Stimulated activated memory B cell treated with anti-CD40 and anti-IgM and Interleukin-4, amounts not matched to agents 10 μg/mL and 1 μg/mL and 100 μg/mL, for 72 hours (primary cell): ENCODE results near the gene FBXL4.

ENCODE experiments used
- ATAC-seq: fragments of 150-1000 bp; cut with Tn5 transposase; 2 replicates; pipeline ENCODE4 v1.10.0; 2021
- H3K27ac Mint-ChIP-seq: one replicate; pipeline ENCODE4 v1.8.0; 2022; ENCODE audit warnings: mild to moderate bottlenecking, mixed read lengths
- H3K27me3 Mint-ChIP-seq: one replicate; pipeline ENCODE4 v1.8.0; 2022; ENCODE audit warnings: mixed read lengths
- H3K36me3 Mint-ChIP-seq: one replicate; pipeline ENCODE4 v1.8.0; 2022; ENCODE audit warnings: mixed read lengths
- H3K4me1 Mint-ChIP-seq: one replicate; pipeline ENCODE4 v1.8.0; 2022; ENCODE audit warnings: mixed read lengths
- H3K4me3 Mint-ChIP-seq: one replicate; pipeline ENCODE4 v1.8.0; 2022; ENCODE audit warnings: mild to moderate bottlenecking, moderate library complexity, mixed read lengths
- H3K9me3 Mint-ChIP-seq: one replicate; pipeline ENCODE4 v1.8.0; 2022; ENCODE audit warnings: mixed read lengths

Gene FBXL4

DNA sequence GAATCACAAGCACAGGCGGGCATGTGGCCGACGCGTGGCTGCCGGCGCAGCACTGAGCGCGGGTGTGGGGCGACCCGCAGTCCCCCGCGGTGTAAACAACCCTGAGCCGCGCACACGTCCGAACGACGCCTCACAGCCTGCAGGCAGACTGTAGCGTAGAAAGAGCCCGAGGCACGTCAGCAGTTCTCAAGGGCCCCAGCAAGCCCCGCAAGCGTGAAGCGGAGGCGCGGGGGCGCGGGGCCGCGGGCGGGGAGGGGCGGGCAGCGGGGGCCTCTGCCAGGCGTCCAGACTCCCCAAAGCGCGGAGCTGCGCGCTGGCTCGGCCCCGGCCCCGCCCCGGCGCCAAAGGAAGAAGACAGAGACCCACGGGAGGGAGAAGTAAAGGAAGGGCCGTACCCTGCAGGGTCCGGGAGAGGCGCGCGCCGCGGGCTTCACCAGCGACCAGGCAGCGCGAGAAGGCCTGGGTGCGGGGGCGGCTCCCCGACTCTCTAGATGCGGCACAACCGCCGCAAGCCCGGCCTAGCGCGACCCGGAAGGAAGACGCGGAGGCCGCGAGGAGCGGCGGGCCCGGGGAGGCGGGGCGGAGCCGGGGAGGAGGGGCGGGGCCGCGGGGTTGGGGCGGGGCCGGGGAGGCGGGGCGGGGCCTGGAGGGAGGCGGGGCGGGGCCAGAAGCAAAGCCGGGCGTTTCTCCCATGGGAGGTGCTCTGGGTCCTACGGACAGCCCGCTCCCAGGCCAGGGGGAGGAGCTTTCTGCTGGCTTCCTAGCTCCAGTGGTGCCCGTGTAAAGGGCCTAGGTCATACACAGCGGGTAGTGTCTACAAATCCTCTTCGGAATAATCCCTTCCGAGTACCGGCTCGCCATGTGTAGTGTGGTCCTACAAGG, at the start of gene FBXL4:
Gene FBXL4, minus strand, starts transcription at position 536 of the 882 bp plus-strand sequence. CDS start 20,958 bp downstream, outside the sequence.
- H3K4me1 Mint-ChIP-seq, result peaks cover 23% of the 10 kb centered on the region
- peaks cover 5% of the 10 kb centered on the region for H3K9me3 Mint-ChIP-seq
- no peaks in the 10 kb centered on the region for H3K27me3 Mint-ChIP-seq
- ATAC-seq, result peak; percentile 93
- peaks cover under 1% of the 10 kb centered on the region for H3K36me3 Mint-ChIP-seq
- H3K4me3 Mint-ChIP-seq, result peak within 1 kb of the TSS; percentile 97
- peak within 1 kb of the TSS; percentile 96 for H3K27ac Mint-ChIP-seq

DNA sequence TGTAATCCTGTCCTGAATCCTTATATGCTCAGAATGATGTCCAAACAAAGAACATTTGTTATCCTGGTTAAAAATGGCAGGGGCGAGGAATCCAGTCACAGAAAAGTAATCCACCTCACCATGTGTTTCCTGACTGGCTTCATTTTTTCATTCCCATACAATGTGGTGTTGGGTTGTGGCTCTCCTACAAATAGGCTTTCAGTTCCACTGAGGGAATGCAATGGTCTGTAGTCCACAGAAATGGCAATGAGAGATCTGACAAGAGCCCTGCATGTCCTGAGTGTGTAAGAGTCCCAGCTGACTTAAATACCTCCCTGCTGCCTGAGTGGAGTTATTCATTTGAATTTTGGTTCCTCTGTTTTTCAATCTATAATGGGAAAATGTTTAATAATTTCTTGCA, 47.4 kb upstream of the FBXL4 start:
- Mint-ChIP-seq H3K9me3 (peaks cover 2% of the 10 kb centered on the region), H3K36me3 (no peaks in the 10 kb centered on the region), H3K4me3 (no peak overlapping the region), H3K27me3 (no peaks in the 10 kb centered on the region), H3K4me1 (no peaks in the 10 kb centered on the region), H3K27ac (no peak overlapping the region)
- ATAC-seq, result no peak

DNA sequence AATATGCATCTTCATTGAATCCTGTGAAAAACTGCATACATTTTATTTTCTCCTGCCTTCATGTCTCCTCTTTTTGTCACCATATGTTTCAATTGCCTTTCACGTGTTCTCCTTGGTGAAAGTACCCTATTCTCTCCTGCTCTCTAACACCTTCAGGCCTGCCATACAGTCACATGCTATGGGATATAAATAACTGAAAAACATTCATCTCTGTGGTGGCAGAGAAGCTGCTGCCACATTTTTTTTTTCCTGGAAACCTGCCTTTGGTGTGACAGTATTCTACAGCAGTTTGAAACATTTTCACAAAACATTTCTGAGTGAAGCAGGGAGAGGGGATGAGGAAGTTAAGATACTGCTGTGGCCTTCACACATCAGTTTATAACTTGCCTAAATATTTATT, 44.8 kb upstream of the FBXL4 start:
- H3K36me3 Mint-ChIP-seq, result no peaks in the 10 kb centered on the region
- H3K4me1 Mint-ChIP-seq, result no peaks in the 10 kb centered on the region
- no peak for ATAC-seq
- no peak overlapping the region for H3K4me3 Mint-ChIP-seq
- peaks cover 2% of the 10 kb centered on the region for H3K9me3 Mint-ChIP-seq
- no peak overlapping the region for H3K27ac Mint-ChIP-seq
- no peaks in the 10 kb centered on the region for H3K27me3 Mint-ChIP-seq

DNA sequence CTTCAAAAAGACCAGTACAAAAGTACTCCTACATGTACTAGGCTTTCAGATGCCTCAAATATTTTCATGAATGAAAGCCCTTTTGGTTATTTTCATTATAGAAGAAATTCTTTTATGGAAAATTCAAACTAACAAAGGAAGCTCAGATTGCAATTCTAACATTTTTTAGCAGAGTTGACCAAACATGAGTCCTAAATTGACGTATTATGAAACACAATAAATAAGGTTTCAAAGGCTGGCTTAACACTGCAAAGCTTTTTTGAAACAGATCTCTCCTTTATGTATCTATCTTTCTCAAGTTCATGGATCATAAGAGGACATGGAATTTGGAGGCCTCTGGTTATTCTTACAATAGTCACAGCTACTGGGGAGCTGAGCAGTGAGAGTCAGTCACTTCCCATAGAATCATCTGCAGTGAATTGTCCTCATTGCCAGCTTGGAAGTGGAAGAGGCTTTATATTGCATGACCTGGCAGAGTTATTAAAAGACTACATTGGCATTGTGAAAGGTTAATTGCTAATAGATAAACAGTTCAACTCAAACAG, 38.4 kb upstream of the FBXL4 start:
- Mint-ChIP-seq H3K27ac (no peak overlapping the region), H3K27me3 (peaks cover 9% of the 10 kb centered on the region), H3K9me3 (no peaks in the 10 kb centered on the region), H3K36me3 (no peaks in the 10 kb centered on the region), H3K4me3 (no peak overlapping the region), H3K4me1 (no peaks in the 10 kb centered on the region)
- no peak for ATAC-seq

DNA sequence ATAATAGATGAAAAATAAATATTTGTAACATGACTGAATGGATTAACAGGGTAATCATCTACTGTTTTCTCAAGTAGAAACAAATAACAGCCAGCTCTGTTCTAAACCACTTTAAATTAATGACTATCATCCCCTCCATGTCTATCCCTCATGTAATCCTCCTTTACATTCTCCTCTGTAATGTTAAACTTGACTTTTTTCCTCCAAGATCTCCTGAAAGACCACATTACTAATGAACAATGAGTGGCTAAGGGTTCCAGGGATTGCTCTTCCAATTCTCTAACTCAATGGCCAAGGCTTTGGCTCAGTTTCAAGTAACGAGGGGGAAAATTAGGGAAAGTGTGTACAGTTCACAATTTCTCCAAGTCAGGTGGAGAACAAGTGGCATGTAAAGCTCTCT, 37.6 kb upstream of the FBXL4 start:
- Mint-ChIP-seq H3K27ac (no peak overlapping the region), H3K4me3 (no peak overlapping the region), H3K36me3 (no peaks in the 10 kb centered on the region), H3K4me1 (no peaks in the 10 kb centered on the region), H3K27me3 (peaks cover 9% of the 10 kb centered on the region), H3K9me3 (no peaks in the 10 kb centered on the region)
- no peak for ATAC-seq

DNA sequence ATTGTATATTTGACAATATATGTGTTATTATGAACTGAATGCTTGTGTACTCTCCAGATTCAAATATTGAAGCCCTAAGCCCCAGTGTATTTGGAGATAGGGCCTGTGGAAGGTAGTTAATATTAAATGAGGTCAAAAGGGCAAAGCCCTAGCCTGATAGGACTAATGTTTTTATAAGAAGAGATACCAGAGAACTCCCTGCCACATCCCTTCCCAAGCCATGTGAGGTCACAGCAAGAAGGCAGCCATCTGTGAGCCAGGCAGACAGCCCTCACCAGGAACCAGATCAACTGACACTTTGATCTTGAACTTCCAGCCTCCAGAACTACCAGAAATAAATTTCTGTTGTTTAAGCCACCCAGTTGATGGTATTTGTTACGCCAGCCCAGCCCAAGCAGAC, 36.4 kb upstream of the FBXL4 start:
- Mint-ChIP-seq H3K4me3 (no peak overlapping the region), H3K9me3 (no peaks in the 10 kb centered on the region), H3K36me3 (no peaks in the 10 kb centered on the region), H3K4me1 (no peaks in the 10 kb centered on the region), H3K27ac (no peak overlapping the region), H3K27me3 (peaks cover 9% of the 10 kb centered on the region)
- no peak for ATAC-seq

DNA sequence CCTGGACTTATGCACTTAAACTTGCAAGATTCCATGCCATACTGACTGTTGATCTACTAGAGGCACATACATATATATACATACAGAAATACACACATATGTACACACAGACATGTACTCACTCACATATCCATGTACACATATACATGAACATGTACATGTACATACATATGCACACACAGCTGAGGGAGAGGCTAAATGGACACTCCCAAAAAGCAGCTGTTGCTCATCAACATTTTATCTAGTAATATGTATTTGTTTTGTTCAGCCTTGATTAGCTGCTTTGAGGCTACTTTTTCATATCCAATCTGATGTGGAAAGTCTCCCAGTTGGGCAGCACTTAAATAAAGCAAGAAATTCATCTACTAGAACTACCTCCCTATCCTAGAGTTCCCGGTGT, 33.7 kb upstream of the FBXL4 start:
- Mint-ChIP-seq H3K4me1 (no peaks in the 10 kb centered on the region), H3K36me3 (no peaks in the 10 kb centered on the region), H3K27me3 (peaks cover 9% of the 10 kb centered on the region), H3K27ac (no peak overlapping the region), H3K9me3 (no peaks in the 10 kb centered on the region), H3K4me3 (no peak overlapping the region)
- ATAC-seq, result no peak

DNA sequence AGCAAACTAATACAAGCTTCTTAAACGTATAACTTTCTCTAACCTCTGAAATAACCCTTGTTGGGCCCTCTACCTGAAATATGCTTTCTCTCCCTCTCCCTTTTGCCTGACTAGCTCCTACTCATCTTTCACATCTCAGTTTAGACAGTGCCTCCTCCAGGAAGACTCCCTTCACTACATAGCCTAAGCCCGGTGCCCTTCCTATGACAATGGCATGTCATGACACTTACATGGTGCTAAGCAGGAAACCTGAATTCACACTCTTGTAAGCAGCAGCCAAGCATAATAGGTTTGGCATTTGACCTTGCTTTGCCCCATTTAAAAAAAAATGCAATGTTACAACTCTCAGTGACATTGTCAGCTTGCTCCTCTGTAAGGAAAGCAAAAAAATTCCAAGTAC, 33.1 kb upstream of the FBXL4 start:
- no peaks in the 10 kb centered on the region for H3K9me3 Mint-ChIP-seq
- no peak overlapping the region for H3K27ac Mint-ChIP-seq
- peaks cover 7% of the 10 kb centered on the region for H3K27me3 Mint-ChIP-seq
- H3K4me3 Mint-ChIP-seq, result no peak overlapping the region
- ATAC-seq, result peak; percentile 43
- H3K4me1 Mint-ChIP-seq, result no peaks in the 10 kb centered on the region
- H3K36me3 Mint-ChIP-seq, result no peaks in the 10 kb centered on the region

DNA sequence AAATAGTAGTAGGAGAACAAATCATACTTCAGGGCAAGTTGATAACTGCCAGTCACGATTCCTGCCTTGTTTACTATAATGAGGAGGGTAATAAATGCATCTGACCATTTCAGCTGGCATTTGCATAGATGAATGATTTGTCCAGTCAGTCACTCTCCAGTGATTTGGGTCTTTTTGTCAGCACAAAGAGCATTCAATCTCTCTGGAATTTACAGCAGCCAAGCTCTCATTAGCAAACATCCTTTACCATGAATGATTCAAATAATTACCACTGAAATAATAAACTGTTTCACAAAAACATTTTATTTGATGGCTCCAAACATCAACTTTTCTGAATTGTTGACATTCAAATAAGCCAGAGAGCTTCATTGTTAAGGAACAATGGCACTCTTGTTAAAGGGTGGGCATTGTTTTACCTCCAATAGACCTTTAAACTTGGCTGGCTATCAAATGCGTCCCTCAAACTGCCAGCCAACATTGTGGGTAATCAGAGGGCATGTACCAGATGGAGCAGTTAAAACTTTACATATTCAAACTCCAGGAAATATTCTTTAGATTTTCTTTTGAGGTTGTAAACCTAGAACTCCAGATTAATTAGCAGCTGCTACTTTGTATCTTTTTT, 30.0 kb upstream of the FBXL4 start:
- no peak overlapping the region for H3K4me3 Mint-ChIP-seq
- no peaks in the 10 kb centered on the region for H3K9me3 Mint-ChIP-seq
- peaks cover 6% of the 10 kb centered on the region for H3K4me1 Mint-ChIP-seq
- H3K36me3 Mint-ChIP-seq, result no peaks in the 10 kb centered on the region
- H3K27ac Mint-ChIP-seq, result no peak overlapping the region
- H3K27me3 Mint-ChIP-seq, result no peaks in the 10 kb centered on the region
- ATAC-seq, result no peak

DNA sequence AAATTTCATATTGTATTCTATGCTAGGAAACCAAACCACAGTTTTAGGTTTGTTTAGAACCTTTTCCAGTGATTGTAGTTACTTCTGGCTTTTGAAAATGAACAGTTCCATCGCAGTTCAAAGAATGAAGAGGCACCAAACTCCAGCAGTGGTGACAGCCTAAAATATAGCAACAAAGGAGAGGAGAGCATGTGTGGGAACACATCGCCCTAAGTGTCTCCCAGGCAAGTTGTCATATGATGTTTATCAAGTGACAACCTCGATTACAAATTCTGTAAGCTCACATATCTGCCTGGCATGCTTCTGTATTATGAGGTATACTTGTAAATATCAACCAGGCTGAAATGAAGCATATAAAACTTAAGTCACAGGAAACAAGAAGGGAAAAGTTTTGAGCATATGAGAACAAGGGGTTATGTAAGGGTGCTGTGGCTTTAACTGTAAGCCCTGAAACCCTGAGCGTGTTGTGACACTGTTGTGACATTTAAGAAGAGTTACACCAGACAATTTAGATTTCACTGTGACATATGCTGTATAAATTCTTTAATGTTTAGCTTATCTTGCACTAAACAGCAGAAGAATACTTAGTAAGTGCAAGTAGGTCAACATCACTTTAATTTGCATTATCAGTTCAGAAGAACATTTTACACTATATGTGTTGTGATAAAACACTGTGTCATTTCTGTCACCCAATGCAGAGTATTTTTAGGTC, 29.1 kb upstream of the FBXL4 start:
- ATAC-seq, result no peak
- H3K36me3 Mint-ChIP-seq, result no peaks in the 10 kb centered on the region
- no peak overlapping the region for H3K4me3 Mint-ChIP-seq
- no peaks in the 10 kb centered on the region for H3K27me3 Mint-ChIP-seq
- H3K27ac Mint-ChIP-seq, result no peak overlapping the region
- H3K4me1 Mint-ChIP-seq, result peaks cover 6% of the 10 kb centered on the region
- no peaks in the 10 kb centered on the region for H3K9me3 Mint-ChIP-seq

DNA sequence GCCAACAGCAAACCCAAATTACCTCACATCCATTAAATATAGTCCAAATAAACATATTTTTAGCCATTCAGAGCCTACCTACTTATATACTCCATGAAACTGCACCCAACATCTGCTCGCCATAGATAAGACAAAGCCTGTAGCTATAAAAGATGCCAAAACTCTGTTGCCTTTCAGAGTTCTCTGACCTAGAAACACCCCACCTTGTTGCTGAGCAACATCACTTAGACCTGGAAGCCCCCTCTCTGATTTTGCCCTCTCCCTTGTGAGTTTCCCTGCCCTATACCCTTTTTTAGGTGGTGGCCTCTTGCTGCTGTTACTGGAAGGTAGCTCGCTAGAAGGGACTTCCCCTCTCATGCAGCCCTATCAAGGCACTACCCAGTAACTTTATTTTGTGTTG, 27.7 kb upstream of the FBXL4 start:
- H3K4me3 Mint-ChIP-seq, result no peak overlapping the region

DNA sequence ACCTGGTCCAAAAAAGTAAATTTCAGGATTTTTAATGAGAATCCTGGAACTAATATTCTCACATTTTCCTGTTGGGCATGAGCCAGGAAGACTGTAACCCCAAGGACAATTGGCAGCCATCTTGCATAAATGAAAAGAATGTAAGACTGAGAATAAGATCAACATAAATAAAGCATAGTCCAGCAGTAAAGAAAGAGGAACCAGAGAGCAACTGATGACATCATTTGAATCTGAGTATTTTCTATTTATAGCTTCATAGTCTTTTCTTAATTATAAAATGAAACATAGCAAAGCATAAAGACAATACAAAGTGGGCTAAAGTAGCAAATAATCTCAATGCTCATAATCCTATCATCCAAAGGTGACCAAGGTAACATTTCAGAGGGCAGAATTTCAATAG, 26.6 kb upstream of the FBXL4 start:
- Mint-ChIP-seq H3K9me3 (no peaks in the 10 kb centered on the region), H3K27me3 (no peaks in the 10 kb centered on the region), H3K4me3 (no peak overlapping the region), H3K4me1 (peaks cover 6% of the 10 kb centered on the region), H3K27ac (no peak overlapping the region), H3K36me3 (no peaks in the 10 kb centered on the region)
- ATAC-seq, result no peak

More for the DNA sequence above, 27.7 kb upstream of the FBXL4 start:
- peak; percentile 32 for ATAC-seq
- Mint-ChIP-seq H3K36me3 (no peaks in the 10 kb centered on the region), H3K27ac (no peak overlapping the region), H3K4me1 (peaks cover 6% of the 10 kb centered on the region), H3K9me3 (no peaks in the 10 kb centered on the region), H3K27me3 (no peaks in the 10 kb centered on the region)

DNA sequence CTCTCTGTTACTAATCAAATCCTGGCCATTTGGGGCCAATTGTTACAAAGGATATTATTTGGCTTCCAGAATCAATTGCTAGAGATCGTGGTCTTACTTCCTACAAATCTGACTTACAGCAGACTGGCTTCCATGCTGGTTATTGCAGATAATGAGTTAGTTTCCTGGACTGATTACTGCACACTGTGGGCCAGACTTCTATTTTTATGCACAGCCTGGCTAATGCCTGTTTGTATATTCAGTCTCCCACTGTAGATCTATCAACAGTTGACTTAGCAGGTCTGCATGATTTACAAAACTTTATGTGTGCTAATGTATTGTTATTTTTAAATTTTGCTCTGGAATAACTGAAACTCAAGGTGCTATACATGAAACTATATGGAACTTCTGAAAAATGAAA, 25.8 kb upstream of the FBXL4 start:
- no peaks in the 10 kb centered on the region for H3K36me3 Mint-ChIP-seq
- H3K27me3 Mint-ChIP-seq, result no peaks in the 10 kb centered on the region

DNA sequence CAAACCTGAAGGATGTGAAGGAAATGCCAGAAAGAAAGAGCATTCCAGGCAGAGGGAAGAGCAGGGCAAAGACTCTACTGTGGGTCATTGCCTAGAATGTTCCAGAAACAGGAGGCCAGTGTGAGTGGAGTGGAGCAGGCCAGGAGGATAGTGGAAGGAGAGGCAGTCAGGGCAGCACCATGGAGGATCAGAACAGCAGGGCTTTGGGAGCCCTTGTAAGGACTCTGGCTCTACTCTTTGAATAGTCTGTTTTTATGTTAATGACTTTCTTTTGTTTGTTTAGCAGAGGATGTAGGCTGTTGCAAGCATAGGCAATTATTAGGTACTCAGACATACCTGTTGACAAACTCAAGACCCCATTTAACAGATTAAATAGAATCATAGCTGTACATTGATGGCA, 23.6 kb upstream of the FBXL4 start:
- H3K9me3 Mint-ChIP-seq, result no peaks in the 10 kb centered on the region

More for the DNA sequence above, 25.8 kb upstream of the FBXL4 start:
- ATAC-seq, result no peak
- Mint-ChIP-seq H3K4me1 (peaks cover 6% of the 10 kb centered on the region), H3K9me3 (no peaks in the 10 kb centered on the region), H3K4me3 (no peak overlapping the region), H3K27ac (no peak overlapping the region)

DNA sequence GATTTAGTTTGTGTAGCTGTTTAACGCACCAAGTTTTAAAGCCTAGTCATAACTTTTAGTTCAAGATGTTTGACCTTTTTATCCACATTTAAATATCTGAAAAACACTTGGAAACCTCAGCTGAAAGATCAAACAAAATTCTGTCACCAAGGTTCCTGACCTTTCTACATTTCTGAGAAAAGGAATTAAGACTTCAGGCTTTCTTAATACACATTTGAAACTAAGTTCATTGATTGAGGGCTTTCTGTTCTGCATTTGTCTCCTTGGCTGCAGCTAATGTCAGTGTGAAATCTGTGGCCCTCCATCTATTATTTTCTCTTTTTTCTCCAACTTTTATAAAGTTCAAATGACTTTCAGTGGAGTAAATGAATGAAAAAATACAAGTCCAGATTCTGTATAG, 22.7 kb upstream of the FBXL4 start:
- no peaks in the 10 kb centered on the region for H3K9me3 Mint-ChIP-seq
- H3K27ac Mint-ChIP-seq, result peak overlapping the region; percentile 31
- ATAC-seq, result peak; percentile 66
- H3K4me1 Mint-ChIP-seq, result peaks cover 6% of the 10 kb centered on the region
- no peaks in the 10 kb centered on the region for H3K27me3 Mint-ChIP-seq
- H3K36me3 Mint-ChIP-seq, result no peaks in the 10 kb centered on the region
- no peak overlapping the region for H3K4me3 Mint-ChIP-seq

More for the DNA sequence above, 23.6 kb upstream of the FBXL4 start:
- Mint-ChIP-seq H3K36me3 (no peaks in the 10 kb centered on the region), H3K27ac (peak overlapping the region; percentile 31), H3K4me3 (no peak overlapping the region), H3K27me3 (no peaks in the 10 kb centered on the region), H3K4me1 (peaks cover 6% of the 10 kb centered on the region)
- ATAC-seq, result peak; percentile 41
